ENCODE results near the gene DIRAS1. TPM values are rescaled to one million over a fixed set of nuclear protein-coding genes. Genes with fewer than 3 reads are reported as not detected.
A peak's percentile ranks its signal among the peaks of the same experiment; 100 is the strongest.

Gene DIRAS1
- total RNA-seq, 1 donor from 2014 or later, result 4.5 TPM

- DNase-seq (ENCODE audit: low read depth), result no peak
Observed at GRCh38 chr19:2728783-2729387, 7.7 kb upstream of the DIRAS1 start.

- no peak for DNase-seq (ENCODE audit: low read depth)
Observed at GRCh38 chr19:2727640-2727944, 6.4 kb upstream of the DIRAS1 start.

GRCh38 chr19:2726904-2727639 lies 5.9 kb upstream of the DIRAS1 start:
- DNase-seq (ENCODE audit: low read depth), result peak; percentile 53

DNA sequence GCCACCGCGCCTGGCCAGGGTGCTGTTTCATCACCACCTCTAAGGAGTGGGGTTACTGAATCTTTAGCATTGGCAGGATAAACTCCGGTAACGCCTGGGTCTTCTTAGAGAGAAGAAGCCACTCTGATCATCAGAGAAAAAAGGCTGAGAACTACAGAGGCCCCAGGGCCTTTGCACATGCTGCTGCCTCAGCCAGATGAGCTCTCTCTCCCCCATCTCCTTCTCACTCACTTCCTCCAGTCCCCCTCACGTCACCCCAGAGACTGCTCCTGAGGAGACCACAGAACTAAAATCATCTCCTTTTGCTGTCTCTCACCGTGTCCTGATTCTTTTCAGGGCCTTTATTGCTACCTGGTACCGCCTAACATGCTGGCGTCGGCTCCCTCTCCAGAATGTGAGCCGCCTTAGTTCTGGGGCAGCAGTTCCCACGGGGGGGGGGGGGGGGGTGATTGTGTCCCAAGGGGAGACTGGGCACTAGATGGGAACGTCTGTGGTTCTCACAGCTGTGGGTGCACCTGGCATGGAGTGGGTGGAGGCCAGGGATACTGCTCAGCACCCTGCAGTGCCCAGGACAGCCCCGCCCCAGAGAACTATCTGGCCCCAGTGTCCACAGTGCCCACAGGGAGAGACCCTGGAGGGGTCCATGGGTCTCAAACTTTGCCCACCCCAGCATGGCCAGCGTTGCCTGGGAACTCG lies 5.1 kb upstream of the DIRAS1 start:
- DNase-seq (ENCODE audit: low read depth), result peak; percentile 87

- no peak for DNase-seq (ENCODE audit: low read depth)
Observed at GRCh38 chr19:2724148-2724557, 3.0 kb upstream of the DIRAS1 start.

- no peak for DNase-seq (ENCODE audit: low read depth)
Observed at GRCh38 chr19:2723747-2724146, 2.6 kb upstream of the DIRAS1 start.

DNA sequence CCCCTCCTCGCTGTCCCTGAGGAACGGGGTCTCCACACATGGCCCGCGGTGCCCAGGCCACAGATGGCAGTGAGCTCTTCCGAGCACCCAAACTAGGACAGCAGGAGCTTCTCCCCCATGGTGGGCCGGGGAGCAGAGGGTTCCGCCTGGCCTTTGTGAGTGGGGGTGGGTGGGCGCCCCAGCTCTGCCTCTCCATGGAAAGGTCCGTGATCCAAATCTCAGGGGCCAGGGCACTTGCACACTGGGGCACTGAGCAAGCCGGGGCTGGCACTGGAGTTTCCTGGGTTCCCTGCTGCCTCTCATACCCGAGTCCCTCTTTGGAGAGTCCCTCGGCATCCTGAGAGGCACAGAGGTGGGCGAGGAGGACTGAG lies 2.2 kb upstream of the DIRAS1 start:
- no peak for DNase-seq (ENCODE audit: low read depth)

DNA sequence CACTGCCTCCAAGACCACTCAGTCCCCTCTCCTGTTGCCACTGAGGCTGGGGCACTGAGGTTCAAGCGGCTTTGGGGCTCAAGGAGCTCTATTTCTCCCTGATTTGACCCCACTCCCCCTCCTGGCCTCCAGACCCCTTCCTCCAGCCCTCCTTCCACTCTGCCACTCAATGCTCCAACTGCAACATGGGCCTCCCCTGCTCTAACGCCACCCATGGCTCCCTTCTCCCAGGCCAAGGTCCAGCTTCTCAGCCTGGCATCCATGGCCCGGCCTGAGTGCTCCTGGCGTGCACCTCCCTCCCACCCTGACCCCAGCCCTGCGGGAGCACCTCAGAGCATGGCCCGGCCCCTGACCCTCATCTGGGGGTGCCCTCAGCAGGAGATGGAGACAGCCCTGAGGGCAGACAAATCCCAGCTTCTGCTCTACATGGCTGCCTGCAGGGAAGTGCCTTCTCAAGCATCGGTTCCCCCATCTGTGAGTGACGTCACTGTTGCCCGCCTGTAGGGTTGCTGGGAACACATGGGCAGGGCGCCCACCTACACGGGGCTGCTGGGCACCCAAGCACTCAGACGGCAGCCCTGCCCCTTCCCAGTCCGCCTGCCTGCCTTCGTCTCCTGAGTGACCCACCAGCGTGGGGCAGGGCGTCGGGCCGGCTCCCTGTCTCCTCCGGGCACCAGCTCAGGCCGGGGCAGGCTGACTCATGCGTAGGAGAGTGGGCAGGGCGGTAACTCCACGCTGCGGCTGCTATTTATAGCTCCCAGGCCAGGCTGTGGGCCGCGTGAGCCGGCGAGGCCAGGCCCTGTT lies 1.6 kb upstream of the DIRAS1 start:
- DNase-seq (ENCODE audit: low read depth), result peak; percentile 91

- DNase-seq (ENCODE audit: low read depth), result no peak
Observed at GRCh38 chr19:2721570-2722540, 683 bp upstream of the DIRAS1 start.

GRCh38 chr19:2719920-2720776 lies 1.0 kb downstream of the DIRAS1 start:
- DNase-seq (ENCODE audit: low read depth), result peak; percentile 52

DNA sequence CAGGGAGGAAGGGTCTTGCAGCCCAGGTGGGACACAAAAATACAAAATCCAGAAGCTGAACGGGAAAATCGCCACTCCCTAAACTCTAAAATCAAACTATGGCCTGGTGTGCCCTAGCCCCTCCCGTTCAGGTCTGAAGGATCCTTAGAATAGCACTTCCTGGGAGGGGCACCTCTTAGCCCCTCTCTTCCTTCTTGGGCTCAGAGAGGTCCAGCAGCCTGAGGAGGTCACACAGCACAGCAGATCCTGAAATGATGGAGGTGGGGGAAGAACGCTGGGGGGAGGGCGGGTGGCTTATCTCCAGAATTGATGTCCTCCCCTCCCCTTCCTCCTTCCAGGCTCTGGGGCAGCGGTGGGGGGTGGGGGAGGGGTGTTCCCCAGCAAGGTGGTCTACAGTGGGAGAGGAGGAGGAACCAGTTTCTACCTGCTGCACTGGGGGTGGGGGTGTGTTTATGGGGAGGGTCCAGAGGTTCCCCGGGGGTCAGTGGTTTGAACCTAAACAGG lies 1.9 kb downstream of the DIRAS1 start:
- DNase-seq (ENCODE audit: low read depth), result no peak

DNA sequence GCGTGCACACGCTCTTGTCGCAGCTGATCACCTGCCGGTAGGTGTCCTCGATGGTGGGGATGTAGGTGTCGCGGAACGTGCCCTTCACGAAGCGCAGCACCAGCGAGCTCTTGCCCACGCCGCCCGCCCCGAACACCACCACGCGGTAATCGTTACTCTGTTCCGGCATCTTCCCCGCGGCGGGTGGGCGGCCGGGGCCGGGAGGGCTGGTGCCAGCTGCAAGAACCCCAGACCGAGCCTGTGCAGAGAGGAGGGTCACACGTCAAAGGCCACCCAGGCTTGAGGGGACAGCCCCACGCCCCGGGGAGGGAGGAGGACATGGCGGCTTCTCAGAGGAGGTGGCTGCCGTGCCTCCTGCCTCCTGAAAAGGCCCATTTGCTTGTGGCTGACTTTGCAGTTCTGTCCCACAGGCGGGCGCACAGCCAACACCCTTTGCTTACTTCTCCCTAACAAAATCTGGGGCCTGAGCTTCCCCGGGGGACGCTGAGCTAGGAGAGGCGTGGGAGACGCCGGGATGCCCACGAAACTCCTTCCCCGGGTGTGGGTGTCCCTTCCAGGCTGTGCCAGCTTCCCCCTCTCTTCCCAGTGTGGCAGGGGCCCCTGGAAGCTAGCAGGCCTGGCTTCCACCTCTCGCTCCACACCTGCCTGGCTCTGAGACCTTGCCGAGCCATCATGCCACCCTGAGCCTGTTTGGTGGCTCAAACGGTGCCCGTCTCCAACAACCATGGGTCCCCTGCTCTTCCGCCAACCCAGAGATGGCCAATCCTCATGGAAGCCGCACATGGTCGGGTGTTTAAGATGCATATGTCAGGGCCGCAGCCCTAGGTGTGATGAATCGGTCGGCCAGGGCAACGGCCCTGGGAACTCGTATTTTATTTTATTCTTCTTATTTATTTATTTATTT lies 3.3 kb downstream of the DIRAS1 start:
- no peak for DNase-seq (ENCODE audit: low read depth)

DNA sequence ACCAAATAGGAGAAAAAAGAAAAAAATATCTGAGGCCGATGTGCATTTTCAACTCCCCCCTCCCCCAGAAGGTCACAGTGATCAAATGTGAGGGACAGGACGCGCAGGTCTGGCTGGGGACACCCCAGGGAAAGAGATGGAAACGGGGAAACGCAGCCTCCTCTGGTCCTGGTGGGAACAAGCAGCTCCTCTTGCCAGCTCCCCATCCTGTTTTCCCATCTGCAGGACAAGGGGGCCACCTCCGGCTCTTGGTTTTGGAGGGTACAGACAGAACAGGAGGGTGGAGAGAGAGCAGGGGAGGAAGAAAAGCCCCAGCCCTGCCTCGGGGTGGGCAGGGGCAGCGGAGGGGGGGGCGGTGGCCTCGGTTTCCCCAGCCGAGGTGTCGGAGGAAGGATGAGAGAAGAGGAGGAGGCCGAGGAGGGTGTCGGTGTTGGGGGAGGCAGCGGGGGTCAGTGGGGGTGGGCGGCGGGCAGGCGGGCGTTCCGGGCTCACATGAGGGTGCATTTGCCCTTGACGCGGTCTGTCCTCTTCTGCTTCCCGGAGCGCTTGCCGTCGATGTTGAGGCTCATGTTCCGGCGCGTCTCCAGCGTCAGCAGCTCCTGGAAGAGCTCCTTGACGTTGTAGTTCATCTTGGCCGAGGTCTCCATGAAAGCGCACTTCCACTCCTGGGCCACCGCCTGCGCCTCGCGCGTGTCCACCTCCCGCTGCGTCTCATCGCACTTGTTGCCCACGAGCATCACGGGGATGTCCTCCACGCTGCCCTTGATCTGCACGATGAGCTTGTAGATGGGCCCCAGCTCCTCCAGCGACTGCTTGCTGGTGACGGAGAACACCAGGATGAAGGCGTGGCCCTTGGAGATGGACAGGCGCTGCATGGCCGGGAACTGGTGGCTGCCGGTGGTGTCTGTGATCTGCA lies 4.2 kb downstream of the DIRAS1 start:
- no peak for DNase-seq (ENCODE audit: low read depth)

DNA sequence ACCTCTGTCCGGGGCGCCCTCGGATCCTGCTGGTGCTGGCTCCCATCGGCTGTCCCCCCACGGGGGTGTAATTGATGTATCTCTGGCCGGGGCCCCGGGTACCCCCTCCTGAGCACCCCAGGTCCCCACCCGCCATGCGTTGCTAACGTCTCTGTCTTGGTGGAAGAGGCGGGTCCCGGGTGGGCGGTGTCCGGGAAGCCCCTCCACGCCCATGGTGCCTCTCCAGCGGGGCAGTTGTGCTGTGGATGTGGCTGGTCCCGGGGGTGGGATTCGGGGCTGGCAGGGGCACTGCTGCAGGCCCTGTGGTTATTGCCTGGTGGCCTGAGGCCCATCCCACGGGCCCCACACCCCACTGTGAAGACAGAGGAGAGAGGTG lies 4.9 kb downstream of the DIRAS1 start:
- no peak for DNase-seq (ENCODE audit: low read depth)

- DNase-seq (ENCODE audit: low read depth), result no peak
Observed at GRCh38 chr19:2715470-2716274, 5.5 kb downstream of the DIRAS1 start.

DNA sequence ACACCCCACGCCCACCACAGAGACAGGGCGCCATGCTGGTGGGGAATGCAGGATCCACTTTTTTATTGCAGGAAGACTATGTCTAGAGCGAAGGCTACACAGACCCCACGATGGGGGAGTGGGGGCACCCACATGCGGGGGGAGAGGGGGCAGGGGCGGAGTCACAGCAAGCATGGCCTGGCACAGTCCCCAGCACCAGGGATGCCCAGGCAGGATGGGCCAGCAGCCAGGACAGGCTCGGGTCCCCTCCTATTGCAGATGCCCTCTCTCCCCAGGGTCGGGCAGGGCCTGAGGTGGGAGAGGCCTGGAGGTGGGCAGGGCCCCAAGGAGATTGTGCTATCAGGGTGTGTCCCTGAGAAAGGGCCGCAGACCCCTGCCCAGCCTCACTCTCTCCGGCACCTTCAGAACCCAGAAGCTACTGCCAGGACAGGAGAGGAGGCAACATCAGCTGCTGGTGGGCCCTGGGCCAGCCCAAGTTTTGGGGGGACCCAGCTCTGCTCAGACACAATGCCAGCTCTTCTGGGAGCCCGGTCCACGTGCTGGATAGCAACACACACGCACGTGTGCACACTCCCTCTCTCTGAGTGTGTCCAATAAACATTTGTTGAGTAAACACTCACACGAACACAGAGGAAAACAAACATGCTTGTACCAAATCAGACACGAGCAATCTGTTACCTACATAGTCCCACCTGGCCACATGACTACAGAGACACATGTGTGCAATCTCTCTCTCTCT lies 6.5 kb downstream of the DIRAS1 start:
- DNase-seq (ENCODE audit: low read depth), result no peak

Measured in myocyte (in vitro differentiated cells).